ENCODE data around the gene DAAM1.

Gene DAAM1

DNA sequence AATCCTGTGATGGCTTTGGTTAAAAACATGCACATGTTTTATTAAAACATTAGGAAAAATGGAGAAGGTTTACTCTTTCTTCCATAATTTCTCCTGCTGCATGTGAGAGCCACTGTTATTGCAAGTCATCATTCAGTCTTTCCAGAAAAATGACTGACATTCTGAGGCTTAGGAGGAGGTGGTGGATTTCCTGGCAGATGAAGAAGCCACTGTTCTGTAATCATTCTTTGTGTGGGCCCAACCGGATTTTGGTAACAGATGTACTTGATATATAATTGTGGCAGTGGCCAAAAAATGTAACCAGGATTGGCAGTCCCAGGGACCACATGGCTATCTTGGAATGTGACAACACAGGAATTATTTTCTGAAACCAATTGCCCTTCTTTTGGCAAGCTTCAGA lies 120.2 kb downstream of the DAAM1 start:
- no peak for FAIRE-seq
- TF ChIP-seq CTCF (IDR thresholded peaks at IDR 0.05; ENCODE audit: insufficient read depth, missing control alignments), result no peak
- no peak for DNase-seq (ENCODE audit: insufficient read length, low spot score)

GRCh38 chr14:59309291-59309900 lies 120.9 kb downstream of the DAAM1 start:
- no peak for DNase-seq (ENCODE audit: insufficient read length, low spot score)
- no peak for FAIRE-seq
- TF ChIP-seq CTCF (IDR thresholded peaks at IDR 0.05; ENCODE audit: insufficient read depth, missing control alignments), result no peak

- FAIRE-seq, result no peak
- DNase-seq (ENCODE audit: insufficient read length, low spot score), result no peak
- TF ChIP-seq CTCF (IDR thresholded peaks at IDR 0.05; ENCODE audit: insufficient read depth, missing control alignments), result no peak
These were observed 122.2 kb downstream of the DAAM1 start for GRCh38 chr14:59310633-59311032.

DNA sequence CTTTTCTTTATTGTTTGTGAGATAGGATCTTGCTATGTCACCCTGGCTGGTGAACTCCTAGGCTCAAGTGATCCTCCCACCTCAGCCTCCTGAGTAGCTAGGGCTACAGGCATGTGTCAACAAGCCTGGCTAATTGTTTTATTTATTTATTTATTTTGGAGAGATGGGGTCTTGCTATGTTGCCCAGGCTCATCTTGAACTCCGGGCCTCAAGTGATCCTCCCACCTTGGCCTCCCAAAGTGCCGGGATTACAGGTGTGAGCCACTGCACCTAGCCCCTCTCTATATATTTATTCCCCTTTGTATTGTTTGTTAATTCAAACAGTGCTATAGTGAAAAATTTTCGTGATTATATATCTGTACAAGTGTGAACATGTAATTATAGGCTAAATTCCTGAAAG lies 123.3 kb downstream of the DAAM1 start:
- DNase-seq (ENCODE audit: insufficient read length, low spot score) (no peak), FAIRE-seq (no peak)
- no peak for TF ChIP-seq CTCF (IDR thresholded peaks at IDR 0.05; ENCODE audit: insufficient read depth, missing control alignments)

DNA sequence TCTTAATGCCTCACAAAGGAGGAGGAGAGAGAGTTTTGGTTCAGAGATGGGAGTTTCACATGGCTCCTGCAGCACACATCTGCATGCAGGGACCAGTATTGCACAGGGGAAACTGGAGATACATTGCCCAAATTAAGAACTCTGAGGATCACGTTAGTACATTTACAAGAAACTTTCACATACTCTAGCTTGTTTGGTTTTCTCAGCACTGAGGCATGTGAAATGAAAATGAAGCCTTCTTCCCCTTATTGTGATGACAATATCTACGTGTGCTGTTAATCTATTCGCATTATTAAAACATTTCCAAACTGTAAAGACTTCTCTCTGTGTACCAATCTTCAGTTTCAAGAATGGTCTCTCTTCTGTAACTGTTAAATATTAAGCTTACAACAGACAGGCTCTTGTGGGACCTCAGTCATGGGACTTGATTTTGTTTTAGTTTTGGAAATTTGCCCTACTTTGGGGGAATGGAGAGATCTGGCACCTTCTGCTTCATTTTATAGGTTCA lies 124.7 kb downstream of the DAAM1 start:
- FAIRE-seq (no peak), DNase-seq (ENCODE audit: insufficient read length, low spot score) (no peak)
- TF ChIP-seq CTCF (IDR thresholded peaks at IDR 0.05; ENCODE audit: insufficient read depth, missing control alignments), result no peak

DNA sequence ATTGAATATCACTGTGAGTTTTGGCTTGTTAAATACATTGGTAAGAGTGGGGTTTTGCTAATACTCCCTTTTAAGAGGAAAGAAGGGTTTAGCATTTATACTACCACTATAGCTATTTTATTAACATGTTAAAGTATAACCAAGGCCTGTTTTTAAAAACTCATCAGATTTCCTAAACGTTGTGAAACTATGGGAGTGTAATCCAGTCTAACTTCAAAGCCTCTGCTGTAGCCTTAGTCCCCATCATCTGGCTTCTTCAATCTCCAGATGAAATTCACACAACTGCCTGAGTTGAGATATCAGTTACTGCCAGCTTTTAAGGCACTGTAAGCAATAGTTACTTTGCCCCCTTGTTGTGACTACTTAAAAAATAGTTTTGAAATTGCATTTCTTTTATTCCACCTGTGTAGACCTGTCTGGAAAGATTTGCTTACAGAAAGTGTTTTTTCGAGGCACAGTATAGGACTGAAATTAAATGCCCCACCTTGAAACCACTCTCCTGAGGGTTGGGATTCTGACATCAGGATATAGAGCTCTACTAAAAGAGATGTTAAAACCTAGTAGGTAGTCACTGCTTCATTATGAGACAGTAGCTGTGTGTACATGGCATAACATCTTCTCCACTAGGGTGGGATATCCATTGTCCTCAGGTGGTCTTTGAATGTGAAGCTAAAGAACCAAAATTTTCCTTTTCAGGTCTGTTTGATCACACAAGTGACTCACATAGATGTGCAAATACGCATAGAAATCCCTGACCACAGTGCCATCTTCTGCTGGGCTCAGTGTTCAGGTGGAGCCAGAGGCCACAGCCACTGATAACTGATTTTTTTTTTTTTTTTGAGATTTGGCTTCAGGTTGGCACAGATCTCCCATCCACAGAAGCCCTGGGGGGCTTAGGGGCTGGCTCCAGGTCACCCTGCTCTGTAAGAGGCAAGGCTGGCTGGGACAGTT lies 125.5 kb downstream of the DAAM1 start:
- no peak for TF ChIP-seq CTCF (IDR thresholded peaks at IDR 0.05; ENCODE audit: insufficient read depth, missing control alignments)
- no peak for FAIRE-seq
- no peak for DNase-seq (ENCODE audit: insufficient read length, low spot score)

All from D721Med (cell line).